Stimulated activated naive CD8-positive, alpha-beta T cell treated with anti-CD3 and anti-CD28 coated beads, Interleukin-15, Interleukin-2, amounts not matched to agents 100 ng/mL and 50 ng/mL, for 24 hours (primary cell): ENCODE data around the gene CNTN5.

Experiments used
- H3K27ac Mint-ChIP-seq: one replicate; pipeline ENCODE4 v1.8.0; 2021; ENCODE audit warnings: mild to moderate bottlenecking, mixed read lengths
- H3K27me3 Mint-ChIP-seq: one replicate; pipeline ENCODE4 v1.8.0; 2021; ENCODE audit warnings: mixed read lengths
- H3K36me3 Mint-ChIP-seq: one replicate; pipeline ENCODE4 v1.8.0; 2021; ENCODE audit warnings: low read depth, mixed read lengths
- H3K4me1 Mint-ChIP-seq: one replicate; pipeline ENCODE4 v1.8.0; 2021; ENCODE audit warnings: low read depth, mixed read lengths
- H3K4me3 Mint-ChIP-seq: one replicate; pipeline ENCODE4 v1.8.0; 2021; ENCODE audit warnings: mild to moderate bottlenecking, mixed read lengths
- H3K9me3 Mint-ChIP-seq: one replicate; pipeline ENCODE4 v1.8.0; 2021; ENCODE audit warnings: mixed read lengths

CNTN5 gene

DNA sequence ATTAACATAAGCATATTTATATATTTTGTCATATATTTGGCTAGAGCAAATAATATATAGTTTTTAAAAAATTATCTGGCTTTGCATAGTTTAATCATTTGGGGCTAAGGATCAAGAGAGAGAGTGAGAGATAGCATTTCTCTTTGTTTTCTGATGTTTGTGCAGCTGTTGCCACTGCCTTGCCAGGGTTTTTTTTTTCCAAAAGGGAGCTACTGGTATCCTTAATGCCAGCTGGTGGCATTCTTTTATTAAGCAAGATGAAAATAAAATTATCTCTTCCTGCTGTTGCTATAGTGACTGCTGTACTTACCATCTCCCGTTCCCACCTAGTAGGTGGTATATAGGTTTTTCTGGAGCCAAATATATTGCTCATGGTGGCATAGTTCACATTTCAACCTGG lies 873.1 kb downstream of the CNTN5 start:
- no peak overlapping the region for H3K4me3 Mint-ChIP-seq
- no peaks in the 10 kb centered on the region for H3K27me3 Mint-ChIP-seq
- H3K9me3 Mint-ChIP-seq: peaks cover 18% of the 10 kb centered on the region
- H3K27ac Mint-ChIP-seq: no peak overlapping the region
- H3K36me3 Mint-ChIP-seq: no peaks in the 10 kb centered on the region
- no peaks in the 10 kb centered on the region for H3K4me1 Mint-ChIP-seq

- Mint-ChIP-seq H3K4me1 (no peaks in the 10 kb centered on the region), H3K4me3 (no peak overlapping the region), H3K36me3 (no peaks in the 10 kb centered on the region), H3K27me3 (no peaks in the 10 kb centered on the region), H3K27ac (no peak overlapping the region), H3K9me3 (peaks cover 25% of the 10 kb centered on the region)
These were observed 880.4 kb downstream of the CNTN5 start for GRCh38 chr11:99901175-99901574.

DNA sequence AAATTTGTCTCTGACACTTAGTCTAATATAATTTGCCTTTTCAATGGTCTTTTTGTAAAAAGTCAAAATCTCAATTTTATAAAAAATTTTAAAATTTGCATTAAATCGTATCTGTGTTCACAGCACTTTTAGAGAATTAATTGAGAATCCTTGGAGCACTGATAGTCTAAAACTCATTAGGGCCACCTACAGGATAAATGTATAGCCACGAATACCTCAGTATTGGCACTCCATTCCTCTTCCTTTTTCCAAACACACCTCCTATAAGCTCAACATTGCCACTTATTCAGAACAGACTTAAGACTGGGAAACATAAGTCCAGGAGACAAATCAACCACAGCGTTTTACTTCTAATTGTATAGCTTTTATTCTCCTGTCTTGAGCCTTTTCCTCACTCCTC lies 890.4 kb downstream of the CNTN5 start:
- H3K9me3 Mint-ChIP-seq: peaks cover 15% of the 10 kb centered on the region
- no peak overlapping the region for H3K4me3 Mint-ChIP-seq
- no peaks in the 10 kb centered on the region for H3K27me3 Mint-ChIP-seq
- no peaks in the 10 kb centered on the region for H3K36me3 Mint-ChIP-seq
- H3K4me1 Mint-ChIP-seq: no peaks in the 10 kb centered on the region
- H3K27ac Mint-ChIP-seq: no peak overlapping the region

- Mint-ChIP-seq H3K4me1 (no peaks in the 10 kb centered on the region), H3K27me3 (no peaks in the 10 kb centered on the region), H3K27ac (no peak overlapping the region), H3K4me3 (no peak overlapping the region), H3K9me3 (peaks cover 31% of the 10 kb centered on the region), H3K36me3 (no peaks in the 10 kb centered on the region)
These were observed 895.3 kb downstream of the CNTN5 start for GRCh38 chr11:99916078-99916477.

- Mint-ChIP-seq H3K27me3 (no peaks in the 10 kb centered on the region), H3K27ac (no peak overlapping the region), H3K4me1 (no peaks in the 10 kb centered on the region), H3K9me3 (peaks cover 32% of the 10 kb centered on the region), H3K4me3 (no peak overlapping the region), H3K36me3 (no peaks in the 10 kb centered on the region)
These were observed 898.0 kb downstream of the CNTN5 start for GRCh38 chr11:99918761-99919160.

DNA sequence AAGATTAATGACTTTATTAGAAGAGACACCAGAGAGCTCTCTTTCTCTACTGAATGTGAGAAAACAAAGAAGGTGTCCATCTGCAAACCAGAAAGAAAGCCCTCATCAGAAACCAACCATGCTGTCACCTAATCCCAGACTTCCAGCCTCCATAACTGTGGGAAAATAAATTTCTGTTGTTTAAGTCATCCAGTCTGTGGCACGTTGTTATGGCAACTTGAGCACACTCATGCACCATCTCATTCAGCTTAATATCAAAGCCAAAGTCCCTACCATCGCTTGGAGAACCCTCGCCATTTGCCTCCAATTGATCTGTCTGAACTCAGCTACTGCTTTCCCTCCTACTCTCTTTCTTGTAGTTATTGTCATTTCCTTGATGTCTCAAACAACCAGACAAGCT lies 900.2 kb downstream of the CNTN5 start:
- Mint-ChIP-seq H3K9me3 (peaks cover 38% of the 10 kb centered on the region), H3K27ac (no peak overlapping the region), H3K4me1 (no peaks in the 10 kb centered on the region), H3K4me3 (no peak overlapping the region), H3K36me3 (no peaks in the 10 kb centered on the region), H3K27me3 (no peaks in the 10 kb centered on the region)

- H3K9me3 Mint-ChIP-seq: peaks cover 18% of the 10 kb centered on the region
- no peaks in the 10 kb centered on the region for H3K27me3 Mint-ChIP-seq
- no peaks in the 10 kb centered on the region for H3K4me1 Mint-ChIP-seq
- H3K36me3 Mint-ChIP-seq: no peaks in the 10 kb centered on the region
- no peak overlapping the region for H3K27ac Mint-ChIP-seq
- H3K4me3 Mint-ChIP-seq: no peak overlapping the region
These were observed 905.2 kb downstream of the CNTN5 start for GRCh38 chr11:99925968-99926367.

DNA sequence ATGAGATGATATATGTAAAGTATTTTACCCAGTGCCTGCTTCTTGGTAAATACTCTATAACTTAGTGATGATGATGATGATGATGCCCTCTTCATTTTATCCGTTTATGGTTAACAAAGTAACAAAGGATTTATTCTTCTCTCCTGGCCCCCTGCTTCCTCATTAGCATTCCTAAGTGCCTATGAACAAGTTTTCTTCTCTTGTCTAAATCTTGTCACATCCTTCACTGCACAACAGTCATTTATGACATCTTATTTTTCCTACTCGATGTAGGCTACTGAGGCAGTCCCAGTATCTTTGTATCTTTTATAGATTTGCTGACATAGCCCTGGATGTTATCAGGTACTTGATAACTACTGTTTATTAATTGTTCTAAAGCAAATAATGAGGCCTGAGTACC lies 911.9 kb downstream of the CNTN5 start:
- no peaks in the 10 kb centered on the region for H3K27me3 Mint-ChIP-seq
- no peaks in the 10 kb centered on the region for H3K4me1 Mint-ChIP-seq
- H3K4me3 Mint-ChIP-seq: no peak overlapping the region
- H3K9me3 Mint-ChIP-seq: peaks cover 16% of the 10 kb centered on the region
- H3K27ac Mint-ChIP-seq: no peak overlapping the region
- H3K36me3 Mint-ChIP-seq: no peaks in the 10 kb centered on the region

GRCh38 chr11:99934008-99934407 lies 913.3 kb downstream of the CNTN5 start:
- Mint-ChIP-seq H3K4me1 (no peaks in the 10 kb centered on the region), H3K4me3 (no peak overlapping the region), H3K36me3 (no peaks in the 10 kb centered on the region), H3K27me3 (no peaks in the 10 kb centered on the region), H3K27ac (no peak overlapping the region), H3K9me3 (peaks cover 16% of the 10 kb centered on the region)

DNA sequence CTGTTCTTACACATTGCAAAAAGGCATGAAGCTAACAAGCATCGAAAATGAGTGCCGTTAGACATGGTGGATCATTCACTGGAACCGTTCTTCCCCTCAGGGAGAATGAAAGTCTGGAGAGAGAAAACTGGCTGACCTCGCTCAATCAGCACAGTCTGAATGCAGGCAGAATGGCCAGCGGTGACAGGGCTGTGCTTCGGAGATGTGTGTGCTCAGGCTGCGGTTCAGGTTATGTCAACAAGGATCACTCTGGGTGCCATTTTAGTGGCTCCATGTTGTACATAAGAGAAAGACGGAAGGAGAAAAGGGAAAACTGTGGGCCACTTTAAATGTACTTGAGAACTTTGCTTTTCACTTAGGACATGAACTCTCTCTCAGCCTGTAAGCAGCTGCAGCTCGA lies 916.6 kb downstream of the CNTN5 start:
- Mint-ChIP-seq H3K4me3 (no peak overlapping the region), H3K4me1 (no peaks in the 10 kb centered on the region), H3K9me3 (peaks cover 7% of the 10 kb centered on the region), H3K27ac (no peak overlapping the region), H3K36me3 (no peaks in the 10 kb centered on the region), H3K27me3 (no peaks in the 10 kb centered on the region)

GRCh38 chr11:99952816-99953215 lies 932.1 kb downstream of the CNTN5 start:
- peaks cover 5% of the 10 kb centered on the region for H3K9me3 Mint-ChIP-seq
- no peak overlapping the region for H3K4me3 Mint-ChIP-seq
- H3K27ac Mint-ChIP-seq: no peak overlapping the region
- no peaks in the 10 kb centered on the region for H3K4me1 Mint-ChIP-seq
- H3K36me3 Mint-ChIP-seq: no peaks in the 10 kb centered on the region
- no peaks in the 10 kb centered on the region for H3K27me3 Mint-ChIP-seq

- H3K4me1 Mint-ChIP-seq: no peaks in the 10 kb centered on the region
- peaks cover 27% of the 10 kb centered on the region for H3K9me3 Mint-ChIP-seq
- no peaks in the 10 kb centered on the region for H3K27me3 Mint-ChIP-seq
- H3K36me3 Mint-ChIP-seq: no peaks in the 10 kb centered on the region
- H3K27ac Mint-ChIP-seq: no peak overlapping the region
- H3K4me3 Mint-ChIP-seq: no peak overlapping the region
These were observed 939.8 kb downstream of the CNTN5 start for GRCh38 chr11:99960536-99960935.

DNA sequence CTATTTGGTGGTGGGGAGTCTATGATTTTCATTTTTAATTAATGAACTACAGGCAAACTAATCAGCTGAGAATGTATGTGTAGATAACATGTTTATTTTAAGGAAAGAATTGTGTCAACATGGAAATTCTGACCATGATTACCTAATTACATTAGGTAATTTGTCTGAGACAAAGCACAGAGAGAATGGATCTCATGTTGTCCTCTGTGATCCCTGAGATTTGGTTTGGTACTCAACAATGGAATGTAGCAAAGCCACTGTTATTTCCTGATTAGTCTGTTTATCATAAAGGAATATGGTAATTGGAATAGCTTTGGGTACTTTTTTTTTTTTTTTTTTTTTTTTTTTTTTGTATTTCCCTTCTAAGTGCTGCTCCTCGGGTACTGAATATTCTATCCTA lies 947.6 kb downstream of the CNTN5 start:
- Mint-ChIP-seq H3K9me3 (peaks cover 12% of the 10 kb centered on the region), H3K4me3 (no peak overlapping the region), H3K36me3 (no peaks in the 10 kb centered on the region), H3K27ac (no peak overlapping the region), H3K27me3 (no peaks in the 10 kb centered on the region), H3K4me1 (no peaks in the 10 kb centered on the region)

DNA sequence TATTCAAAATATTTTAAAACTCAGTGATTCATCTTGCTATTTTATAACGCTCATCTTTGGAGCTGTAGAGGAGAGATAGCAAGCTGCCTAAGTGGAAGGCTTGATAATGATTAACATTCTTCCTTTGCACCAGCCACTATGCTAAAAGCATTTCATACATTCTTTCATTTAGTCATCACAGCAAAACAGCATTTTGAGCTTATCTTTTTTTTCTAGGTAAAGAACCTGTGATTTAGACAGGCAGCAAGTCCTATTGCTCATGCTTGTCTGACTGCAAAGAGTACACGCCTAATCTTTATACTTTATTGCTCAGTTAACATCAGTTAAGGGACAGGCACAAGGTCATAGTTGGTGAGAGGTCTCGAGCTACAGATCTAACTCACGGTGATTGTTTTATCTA lies 953.2 kb downstream of the CNTN5 start:
- no peak overlapping the region for H3K27ac Mint-ChIP-seq
- no peaks in the 10 kb centered on the region for H3K4me1 Mint-ChIP-seq
- H3K36me3 Mint-ChIP-seq: no peaks in the 10 kb centered on the region
- no peaks in the 10 kb centered on the region for H3K9me3 Mint-ChIP-seq
- no peaks in the 10 kb centered on the region for H3K27me3 Mint-ChIP-seq
- no peak overlapping the region for H3K4me3 Mint-ChIP-seq

DNA sequence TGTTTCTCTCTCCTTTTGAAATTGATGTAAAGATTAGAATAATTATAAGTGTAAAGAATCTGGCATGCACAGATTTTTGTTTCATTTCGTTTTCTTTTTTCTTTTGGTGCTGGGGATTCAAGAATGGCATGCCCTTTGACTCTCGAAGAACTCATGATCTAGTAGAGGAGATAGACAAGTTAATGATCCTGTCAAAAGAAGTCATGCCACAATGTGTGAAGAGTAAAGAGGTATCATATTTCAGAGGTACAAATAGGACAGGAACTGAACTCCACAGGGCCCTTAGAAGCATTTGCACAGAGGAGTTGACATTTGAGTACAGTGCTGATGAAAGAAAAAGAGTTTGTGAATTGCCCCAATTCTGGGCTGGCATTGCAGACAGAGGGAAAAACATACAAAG lies 958.3 kb downstream of the CNTN5 start:
- Mint-ChIP-seq H3K27me3 (no peaks in the 10 kb centered on the region), H3K36me3 (no peaks in the 10 kb centered on the region), H3K4me3 (no peak overlapping the region), H3K9me3 (peaks cover 16% of the 10 kb centered on the region), H3K4me1 (no peaks in the 10 kb centered on the region), H3K27ac (no peak overlapping the region)

DNA sequence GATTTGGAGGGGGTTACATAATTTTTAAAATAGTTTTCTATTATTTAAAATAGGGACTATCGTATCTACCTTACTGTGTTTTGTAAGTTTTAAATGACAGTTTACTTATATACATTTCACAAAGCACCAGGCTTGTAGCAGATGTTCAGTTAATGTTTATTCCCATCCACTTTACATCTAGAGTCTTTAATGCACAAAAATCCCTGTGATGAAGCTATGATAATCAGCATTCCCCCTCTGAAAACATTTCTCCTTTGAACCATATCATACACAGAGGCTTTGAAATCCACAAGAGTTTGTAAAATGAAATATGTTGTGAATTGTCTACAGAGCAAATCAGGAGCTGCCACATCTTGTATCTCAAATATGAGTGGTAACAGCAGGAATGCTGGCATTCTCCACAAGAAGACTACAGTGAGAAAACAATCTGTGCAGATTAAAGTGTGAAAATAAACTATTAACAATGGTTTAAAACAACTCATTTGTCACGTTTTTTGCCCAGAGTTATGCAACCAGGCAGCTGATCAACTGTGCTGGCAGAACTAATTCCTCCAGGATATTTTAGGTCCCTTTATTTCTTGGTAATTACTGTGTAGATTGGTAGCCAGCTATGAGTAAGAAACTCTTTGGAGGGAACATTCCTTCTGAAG lies 967.2 kb downstream of the CNTN5 start:
- no peaks in the 10 kb centered on the region for H3K27me3 Mint-ChIP-seq
- H3K4me1 Mint-ChIP-seq: no peaks in the 10 kb centered on the region
- no peak overlapping the region for H3K4me3 Mint-ChIP-seq
- peaks cover 27% of the 10 kb centered on the region for H3K9me3 Mint-ChIP-seq
- no peak overlapping the region for H3K27ac Mint-ChIP-seq
- H3K36me3 Mint-ChIP-seq: no peaks in the 10 kb centered on the region
